Cardiac muscle cell (in vitro differentiated cells and primary cell): ENCODE data around the gene SHROOM1. TPM values are rescaled to one million over a fixed set of nuclear protein-coding genes. Genes with fewer than 3 reads are reported as not detected.

Source experiments
- DNase-seq, 2 donors: peaks; one replicate each; pipeline versions ENCODE4 v3.0.0 to v3.0.0-alpha.2; 2010 to 2017; ENCODE audit warnings: low read depth in 1 of 2, low spot score in 1 of 2
- H3K27ac ChIP-seq: fragments of 200-600 bp; sonication (generic); 2 replicates; pipeline ENCODE4 v1.5.1; 2016
- H3K27me3 ChIP-seq: fragments of 200-600 bp; sonication (generic); 2 replicates; pipeline ENCODE4 v1.6.0; 2016; ENCODE audit warnings: control low read depth
- H3K36me3 ChIP-seq: fragments of 200-600 bp; sonication (generic); 2 replicates; pipeline ENCODE4 v1.5.1; 2016; ENCODE audit warnings: control low read depth
- H3K4me1 ChIP-seq: fragments of 200-600 bp; sonication (generic); 2 replicates; pipeline ENCODE4 v1.8.1; 2017; ENCODE audit warnings: low read depth, mild to moderate bottlenecking, mixed run types
- H3K4me3 ChIP-seq: fragments of 200-600 bp; sonication (generic); 2 replicates; pipeline ENCODE4 v1.5.1; 2016; ENCODE audit warnings: mild to moderate bottlenecking
- H3K9me3 ChIP-seq: fragments of 200-600 bp; sonication (generic); 2 replicates; pipeline ENCODE4 v1.5.1; 2017; ENCODE audit warnings: low read depth, mild to moderate bottlenecking, control low read depth
- CTCF ChIP-seq: IDR thresholded peaks from 2 replicates; pipeline ENCODE4 v1.5.1; 2012; ENCODE audit warnings: low read depth, mild to moderate bottlenecking, low read length
- polyA plus RNA-seq: library from polyadenylated mRNA; unstranded; fragments of >200 nt; fragmentation: Nextera tagmentation; extraction: Ambion mirVana; gene quantifications from 2 replicates; pipeline ENCODE4 v1.2.1, GENCODE V29; 2016
- total RNA-seq: library from RNA; depleted of rRNA; stranded (reverse); fragments of >200 nt; gene quantifications from 2 replicates; pipeline ENCODE4 v1.2.3, GENCODE V29; 2016

SHROOM1 gene
- total and polyA plus RNA-seq, 2 experiments from 2014 or later: 9.8 to 13.3 TPM

DNA sequence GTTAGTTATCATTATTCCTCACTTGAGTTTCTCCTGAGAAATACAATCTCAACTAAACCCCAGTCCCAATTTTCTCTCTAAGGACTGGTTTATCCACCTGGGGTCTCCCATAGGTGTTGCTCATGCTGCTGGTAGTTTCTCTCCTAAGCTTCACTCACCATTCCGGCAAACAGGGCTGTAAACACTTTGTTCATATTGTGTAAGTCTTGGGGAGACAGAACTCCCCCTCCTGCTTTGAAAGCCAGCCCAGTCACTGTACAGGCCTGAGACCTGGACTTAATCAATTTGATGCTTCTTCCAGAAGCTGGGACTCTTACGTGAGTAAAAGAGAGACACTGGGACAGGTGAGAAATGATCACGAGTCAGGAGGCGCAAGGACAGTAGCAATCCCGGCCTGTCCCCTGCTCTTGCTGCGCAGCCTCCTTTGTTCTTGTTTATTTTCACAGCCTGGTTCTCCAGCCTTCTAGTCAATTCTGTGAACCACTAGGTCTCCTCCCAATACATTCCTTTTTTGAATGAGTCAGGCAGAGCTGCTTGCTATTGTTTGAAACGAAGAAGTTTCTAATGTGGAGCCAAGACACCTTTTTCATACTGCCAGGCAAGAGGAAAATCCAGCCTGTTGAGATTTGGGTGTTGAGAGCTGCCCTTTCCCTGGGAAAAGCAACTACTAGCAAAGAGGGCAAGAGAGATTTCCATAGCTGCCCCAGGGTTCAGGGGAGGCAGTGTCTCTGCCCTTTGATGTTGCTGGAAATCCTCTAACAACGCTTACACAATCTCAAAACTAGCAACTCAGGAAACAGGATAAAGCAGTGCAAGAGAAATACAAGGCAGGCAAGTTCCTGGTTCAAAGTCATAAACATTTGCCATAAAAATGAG is 9.2 kb upstream of the SHROOM1 start:
- peak in 1 of 2 donors; percentile 76 for DNase-seq
- H3K4me1 ChIP-seq: no peaks in the 10 kb centered on the region
- no peak for TF ChIP-seq CTCF
- H3K36me3 ChIP-seq: no peaks in the 10 kb centered on the region
- no peak overlapping the region for H3K4me3 ChIP-seq
- H3K27me3 ChIP-seq: no peaks in the 10 kb centered on the region
- H3K9me3 ChIP-seq: no peaks in the 10 kb centered on the region
- H3K27ac ChIP-seq: peak overlapping the region; percentile 49

GRCh38 chr5:132838516-132839282 is 8.3 kb upstream of the SHROOM1 start:
- TF ChIP-seq CTCF: no peak
- Histone ChIP-seq H3K9me3 (no peaks in the 10 kb centered on the region), H3K36me3 (no peaks in the 10 kb centered on the region), H3K4me1 (no peaks in the 10 kb centered on the region), H3K27me3 (no peaks in the 10 kb centered on the region), H3K4me3 (no peak overlapping the region), H3K27ac (no peak overlapping the region)
- DNase-seq: no peak

DNA sequence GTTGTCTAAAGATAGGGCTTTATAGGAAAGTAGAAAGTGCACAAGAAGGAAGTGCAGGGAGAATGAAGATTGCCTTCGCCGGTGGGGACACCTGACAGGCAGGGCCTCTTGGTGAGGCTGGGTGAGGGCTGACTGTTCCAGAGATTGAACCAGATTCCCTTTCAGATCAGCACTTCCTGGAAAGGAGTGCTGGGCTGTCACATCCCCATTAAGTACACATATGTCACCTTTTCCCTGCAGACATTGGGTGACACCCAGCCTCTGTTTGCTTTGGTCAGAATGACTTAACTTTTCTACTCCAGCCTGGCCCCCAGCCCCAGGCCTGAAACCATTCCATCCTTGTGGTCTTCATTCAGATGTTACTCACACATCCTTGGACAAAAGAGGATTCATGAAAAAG is 7.4 kb upstream of the SHROOM1 start:
- Histone ChIP-seq H3K36me3 (no peaks in the 10 kb centered on the region), H3K27me3 (peaks cover 2% of the 10 kb centered on the region), H3K27ac (no peak overlapping the region), H3K4me1 (no peaks in the 10 kb centered on the region), H3K9me3 (no peaks in the 10 kb centered on the region), H3K4me3 (no peak overlapping the region)
- TF ChIP-seq CTCF: no peak
- DNase-seq: no peak

- Histone ChIP-seq H3K27ac (no peak overlapping the region), H3K9me3 (no peaks in the 10 kb centered on the region), H3K4me3 (no peak overlapping the region), H3K36me3 (no peaks in the 10 kb centered on the region), H3K4me1 (no peaks in the 10 kb centered on the region), H3K27me3 (peaks cover 4% of the 10 kb centered on the region)
- TF ChIP-seq CTCF: no peak
- DNase-seq: no peak
Observed at GRCh38 chr5:132836852-132837251, 6.4 kb upstream of the SHROOM1 start.

- Histone ChIP-seq H3K4me3 (no peak overlapping the region), H3K27me3 (peaks cover 23% of the 10 kb centered on the region), H3K27ac (no peak overlapping the region), H3K4me1 (no peaks in the 10 kb centered on the region), H3K9me3 (no peaks in the 10 kb centered on the region), H3K36me3 (no peaks in the 10 kb centered on the region)
- no peak for TF ChIP-seq CTCF
- DNase-seq: no peak
Observed at GRCh38 chr5:132834057-132834456, 3.6 kb upstream of the SHROOM1 start.
